ENCODE results near the gene FANCG.

DNA sequence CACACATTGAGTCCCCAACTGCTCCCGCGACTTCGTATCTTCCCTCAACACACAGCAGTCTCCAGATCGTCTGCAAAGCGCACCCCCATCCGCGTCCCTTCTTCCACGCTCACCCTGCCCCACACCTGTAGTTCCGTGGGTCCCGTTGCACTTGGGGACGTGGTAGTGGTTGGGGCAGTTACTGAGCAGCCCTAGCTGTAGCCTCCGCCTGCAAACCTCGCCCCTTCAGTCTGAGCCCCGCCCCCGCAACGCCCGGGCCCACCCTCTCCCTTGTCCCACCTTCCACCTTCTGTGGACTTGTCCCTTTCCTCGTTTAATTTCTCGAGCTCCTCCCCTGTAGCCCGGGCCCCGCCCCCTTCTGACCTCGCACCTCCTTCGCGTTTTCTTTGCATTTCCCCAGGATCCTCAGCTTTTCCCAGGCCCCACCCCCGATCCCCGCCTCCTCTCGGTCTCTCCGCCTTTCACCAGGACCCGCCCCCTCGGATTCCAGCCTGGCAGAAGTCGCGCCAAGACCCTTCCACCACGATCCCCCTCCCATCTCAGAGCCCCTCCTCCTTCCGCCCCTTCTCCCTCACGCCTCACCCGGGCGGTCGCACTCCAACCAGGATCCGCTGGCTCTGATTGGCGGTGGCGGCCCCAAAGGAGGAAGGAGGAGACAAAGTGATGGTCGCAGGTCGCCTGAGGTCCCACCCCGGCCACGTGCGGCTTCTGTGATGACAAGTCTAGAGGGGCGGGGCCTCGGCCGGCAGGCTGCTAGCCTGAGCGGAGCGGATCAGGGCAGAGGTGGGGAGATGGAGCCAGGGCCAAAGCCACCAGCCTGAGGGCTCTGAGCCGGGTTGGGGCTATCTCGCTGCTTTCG is 36.2 kb upstream of the FANCG start, which contains the start of gene ATOSB:
- TF ChIP-seq, protein P1, sequence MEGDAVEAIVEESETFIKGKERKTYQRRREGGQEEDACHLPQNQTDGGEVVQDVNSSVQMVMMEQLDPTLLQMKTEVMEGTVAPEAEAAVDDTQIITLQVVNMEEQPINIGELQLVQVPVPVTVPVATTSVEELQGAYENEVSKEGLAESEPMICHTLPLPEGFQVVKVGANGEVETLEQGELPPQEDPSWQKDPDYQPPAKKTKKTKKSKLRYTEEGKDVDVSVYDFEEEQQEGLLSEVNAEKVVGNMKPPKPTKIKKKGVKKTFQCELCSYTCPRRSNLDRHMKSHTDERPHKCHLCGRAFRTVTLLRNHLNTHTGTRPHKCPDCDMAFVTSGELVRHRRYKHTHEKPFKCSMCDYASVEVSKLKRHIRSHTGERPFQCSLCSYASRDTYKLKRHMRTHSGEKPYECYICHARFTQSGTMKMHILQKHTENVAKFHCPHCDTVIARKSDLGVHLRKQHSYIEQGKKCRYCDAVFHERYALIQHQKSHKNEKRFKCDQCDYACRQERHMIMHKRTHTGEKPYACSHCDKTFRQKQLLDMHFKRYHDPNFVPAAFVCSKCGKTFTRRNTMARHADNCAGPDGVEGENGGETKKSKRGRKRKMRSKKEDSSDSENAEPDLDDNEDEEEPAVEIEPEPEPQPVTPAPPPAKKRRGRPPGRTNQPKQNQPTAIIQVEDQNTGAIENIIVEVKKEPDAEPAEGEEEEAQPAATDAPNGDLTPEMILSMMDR (IDR thresholded peaks at IDR 0.05): no peak
- peak; percentile 28 to 87 (median 77) for TF ChIP-seq POLR2AphosphoS5 (IDR thresholded peaks at IDR 0.05)
